Colonic mucosa (tissue), 4 donors: Measurements from ENCODE around the gene IGFBPL1. TPM values are rescaled to one million over a fixed set of nuclear protein-coding genes. Genes with fewer than 3 reads are reported as not detected.

ENCODE experiments used
- DNase-seq: peaks from one replicate; pipeline ENCODE4 v3.0.0-alpha.2; 2020
- H3K27ac ChIP-seq: fragments of 200-600 bp; one replicate; pipeline ENCODE4 v1.8.0; 2021
- H3K27me3 ChIP-seq: fragments of 200-600 bp; one replicate; pipeline ENCODE4 v1.8.0; 2021
- H3K36me3 ChIP-seq: fragments of 200-600 bp; one replicate; pipeline ENCODE4 v1.8.0; 2021
- H3K4me1 ChIP-seq: fragments of 200-600 bp; one replicate; pipeline ENCODE4 v1.8.0; 2021; ENCODE audit warnings: mild to moderate bottlenecking
- H3K4me3 ChIP-seq: fragments of 200-600 bp; one replicate; pipeline ENCODE4 v1.8.0; 2021
- H3K9ac ChIP-seq, 2 donors: one replicate each; pipeline ENCODE4 v1.7.0; 2013; ENCODE audit warnings: control low read depth in 2 of 2, low read depth in 2 of 2, low read length in 2 of 2
- H3K9me3 ChIP-seq: fragments of 200-600 bp; one replicate; pipeline ENCODE4 v1.8.0; 2021
- CTCF ChIP-seq: fragments of 200-600 bp; IDR thresholded peaks from one replicate; pipeline ENCODE4 v1.8.0; 2022; ENCODE audit warnings: antibody characterized with exemption, mild to moderate bottlenecking
- intact Hi-C: fragments of 100-400 bp; cut with DNase I; formaldehyde crosslinking; loops from one replicate; pipeline ENCODE4 v1.14.1; 2022
- total RNA-seq, 2 donors: library from RNA; stranded (reverse); fragmentation: NEBNext Ultra II Directional in 1 of 2; extraction: Animal tissue kit (Norgen Biotek cat#: 25700) in 1 of 2; gene quantifications; one replicate each; pipeline ENCODE4 v1.2.1, GENCODE V29; 2021
- donor health status: healthy.
- donor health status: DM: no; HTN: no; CAD: no.
- donor health status: DM: no; HTN: no; CAD: no.

The IGFBPL1 gene
- total RNA-seq, 2 donors from 2014 or later: 0.82 to 1.3 TPM

- Histone ChIP-seq H3K4me3 (no peak overlapping the region), H3K27ac (no peak overlapping the region), H3K27me3 (no peaks in the 10 kb centered on the region), H3K36me3 (no peaks in the 10 kb centered on the region), H3K4me1 (no peaks in the 10 kb centered on the region), H3K9me3 (no peaks in the 10 kb centered on the region), H3K9ac (no peak overlapping the region)
- no peak for TF ChIP-seq CTCF
- intact Hi-C loops: no loop called here
- DNase-seq: no peak
Measured at GRCh38 chr9:38445154-38446043, 21.1 kb upstream of the IGFBPL1 start.

DNA sequence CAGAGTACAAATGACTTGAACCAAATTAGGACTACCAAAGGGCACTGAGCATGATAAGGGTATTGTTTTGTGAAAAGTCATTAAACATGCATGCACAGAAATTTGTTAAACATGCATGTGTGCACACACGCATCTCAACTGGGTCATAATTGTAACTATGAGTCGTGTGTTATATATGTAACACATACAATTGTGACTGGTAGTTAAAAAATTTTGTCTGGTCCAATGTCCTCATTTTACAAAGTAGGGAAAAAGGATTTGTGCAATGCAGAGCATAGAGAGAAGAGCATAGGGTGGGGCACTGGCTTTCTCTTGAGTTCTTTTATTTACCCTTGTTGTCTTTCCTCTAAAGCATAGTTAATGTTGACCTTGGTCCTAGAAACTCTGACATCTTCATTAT is 19.3 kb upstream of the IGFBPL1 start:
- H3K9ac ChIP-seq: no peak overlapping the region
- no peaks in the 10 kb centered on the region for H3K27me3 ChIP-seq
- intact Hi-C loops: no loop called here
- H3K4me1 ChIP-seq: no peaks in the 10 kb centered on the region
- H3K36me3 ChIP-seq: no peaks in the 10 kb centered on the region
- no peak overlapping the region for H3K27ac ChIP-seq
- no peak for TF ChIP-seq CTCF
- no peaks in the 10 kb centered on the region for H3K9me3 ChIP-seq
- DNase-seq: no peak
- H3K4me3 ChIP-seq: no peak overlapping the region

GRCh38 chr9:38443181-38443580 is 18.9 kb upstream of the IGFBPL1 start:
- no peak overlapping the region for H3K4me3 ChIP-seq
- no peak overlapping the region for H3K27ac ChIP-seq
- H3K36me3 ChIP-seq: no peaks in the 10 kb centered on the region
- H3K9me3 ChIP-seq: no peaks in the 10 kb centered on the region
- H3K4me1 ChIP-seq: no peaks in the 10 kb centered on the region
- H3K9ac ChIP-seq: no peak overlapping the region
- no peaks in the 10 kb centered on the region for H3K27me3 ChIP-seq
- no peak for DNase-seq
- no peak for TF ChIP-seq CTCF
- intact Hi-C loops: no loop called here

DNA sequence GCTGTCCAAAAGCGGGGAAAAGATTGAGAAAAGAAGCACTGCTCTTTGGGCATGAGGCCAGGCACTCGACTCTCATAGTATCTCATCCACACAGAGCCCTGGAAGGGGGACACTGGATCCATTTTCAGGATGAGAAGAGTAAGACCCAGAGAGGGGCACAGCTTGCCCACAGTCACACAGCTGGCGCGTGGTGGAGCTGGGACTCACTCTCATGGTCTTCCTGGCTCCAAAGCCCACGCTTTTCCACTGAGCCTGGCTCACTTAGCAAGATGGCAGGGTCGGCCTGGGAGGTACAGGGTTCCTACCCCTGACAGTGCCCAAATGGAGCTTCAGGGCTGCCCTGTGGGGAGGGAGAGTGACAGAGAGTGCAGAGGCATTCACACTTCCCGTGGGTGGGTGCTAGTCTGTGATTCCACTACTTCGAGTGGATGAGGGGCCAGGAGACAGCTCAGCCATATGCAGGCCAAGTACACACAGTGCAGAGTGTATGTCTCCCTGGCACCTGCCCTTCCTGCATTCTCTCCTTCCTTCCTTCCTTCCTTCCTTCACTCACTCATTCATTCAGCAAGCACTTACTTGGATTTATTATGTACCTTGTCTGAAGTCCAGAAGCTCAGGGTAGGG is 18.3 kb upstream of the IGFBPL1 start:
- H3K4me3 ChIP-seq: no peak overlapping the region
- no peaks in the 10 kb centered on the region for H3K4me1 ChIP-seq
- no peak for TF ChIP-seq CTCF
- no peak overlapping the region for H3K27ac ChIP-seq
- no peaks in the 10 kb centered on the region for H3K36me3 ChIP-seq
- no peaks in the 10 kb centered on the region for H3K27me3 ChIP-seq
- no peaks in the 10 kb centered on the region for H3K9me3 ChIP-seq
- DNase-seq: no peak
- no peak overlapping the region for H3K9ac ChIP-seq
- intact Hi-C loops: no loop called here

- no peak overlapping the region for H3K27ac ChIP-seq
- H3K9ac ChIP-seq: no peak overlapping the region
- no peaks in the 10 kb centered on the region for H3K27me3 ChIP-seq
- intact Hi-C loops: no loop called here
- no peaks in the 10 kb centered on the region for H3K36me3 ChIP-seq
- H3K4me3 ChIP-seq: no peak overlapping the region
- no peaks in the 10 kb centered on the region for H3K9me3 ChIP-seq
- DNase-seq: no peak
- no peaks in the 10 kb centered on the region for H3K4me1 ChIP-seq
- no peak for TF ChIP-seq CTCF
Measured at GRCh38 chr9:38441347-38442085, 17.3 kb upstream of the IGFBPL1 start.
